NCI-H446 (cell line): ENCODE measurements around the gene STK38L.
A peak's percentile ranks its signal among the peaks of the same experiment; 100 is the strongest.
"Not testable (repeated sequence)": the region's sequence is repeated elsewhere in the genome, so short reads cannot be mapped to it uniquely, and the experiment has no call there.

Experiments used
- DNase-seq, 2 experiments: peaks; one replicate each; lab custom pipeline; 2025; lab: John Stamatoyannopoulos, UW

The STK38L gene

DNA sequence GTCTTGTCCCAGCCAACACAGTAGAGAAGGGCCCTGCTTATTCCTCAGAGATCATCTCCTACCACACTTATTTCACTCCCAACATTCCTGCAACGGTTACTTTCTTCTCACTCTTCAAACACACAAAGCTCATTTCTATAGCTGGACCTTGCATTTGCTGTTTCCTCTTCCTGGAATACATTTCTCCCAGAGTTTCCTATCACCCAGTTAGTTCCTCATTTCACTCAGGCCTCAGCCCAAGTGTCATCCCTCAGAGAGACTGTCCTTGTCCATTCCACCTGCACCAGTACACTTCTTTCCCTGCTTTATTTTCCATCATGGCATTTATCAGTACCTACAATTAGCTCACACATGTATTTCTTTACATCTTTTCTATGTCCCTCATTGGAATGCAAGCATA lies 14.7 kb upstream of the STK38L start:
- DNase-seq: no peak

DNA sequence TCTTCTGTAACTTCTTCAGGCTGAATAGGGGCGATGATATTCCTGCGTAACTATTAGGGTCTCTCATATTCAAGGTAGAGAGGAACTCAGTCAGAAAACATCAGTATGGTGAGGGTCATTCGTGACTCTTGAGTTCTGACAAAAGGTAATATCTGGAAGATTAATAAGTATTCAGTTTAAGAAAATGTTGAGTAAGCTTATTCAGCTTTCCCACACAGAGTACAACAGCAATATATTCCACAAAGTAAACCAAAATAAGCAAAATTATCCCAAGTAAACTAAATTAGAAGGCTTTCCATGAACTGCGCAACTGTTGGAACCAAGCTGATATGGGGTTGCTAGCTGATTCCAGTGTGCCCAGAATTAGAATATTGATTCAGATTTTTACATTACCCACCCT lies 12.7 kb upstream of the STK38L start:
- DNase-seq: not testable (repeated sequence)

DNA sequence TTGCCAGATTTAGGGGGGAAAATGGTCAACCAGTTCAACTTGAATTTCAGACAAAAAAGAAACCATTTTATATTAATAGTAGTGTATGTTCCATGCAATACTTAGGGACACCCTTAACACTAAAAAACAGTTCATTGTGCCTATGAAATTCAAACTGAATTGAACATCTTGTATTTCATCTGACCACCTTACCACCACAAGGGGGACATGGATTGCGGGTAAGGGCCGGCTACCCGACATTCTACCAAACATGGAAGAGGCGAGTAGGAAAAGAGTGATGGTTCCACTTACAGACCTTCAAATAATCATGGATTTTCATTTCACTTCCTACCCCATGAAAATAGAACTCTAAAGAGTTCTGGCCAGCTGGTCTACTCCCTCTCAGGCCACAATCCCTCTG lies 10.3 kb upstream of the STK38L start:
- DNase-seq: no peak

DNA sequence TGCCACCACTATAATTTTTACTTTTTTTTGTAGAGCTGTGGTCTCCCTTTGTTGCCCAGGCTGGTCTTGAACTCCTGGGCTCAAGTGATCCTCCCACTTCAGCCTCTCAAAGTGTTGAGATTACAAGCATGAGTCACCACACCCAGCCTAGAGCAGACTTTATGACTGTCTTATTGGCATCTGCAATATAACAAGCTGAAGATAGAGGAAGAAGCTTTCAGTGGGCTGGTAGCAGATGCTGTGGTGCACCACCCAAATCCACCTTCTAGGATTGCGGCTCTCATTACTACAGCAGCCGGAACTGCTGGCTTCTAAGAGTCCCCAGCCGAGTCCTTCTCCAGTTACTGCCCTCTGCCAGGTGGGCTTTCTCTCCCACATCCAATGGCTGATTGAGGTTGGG lies 7.6 kb upstream of the STK38L start:
- DNase-seq: no peak

DNA sequence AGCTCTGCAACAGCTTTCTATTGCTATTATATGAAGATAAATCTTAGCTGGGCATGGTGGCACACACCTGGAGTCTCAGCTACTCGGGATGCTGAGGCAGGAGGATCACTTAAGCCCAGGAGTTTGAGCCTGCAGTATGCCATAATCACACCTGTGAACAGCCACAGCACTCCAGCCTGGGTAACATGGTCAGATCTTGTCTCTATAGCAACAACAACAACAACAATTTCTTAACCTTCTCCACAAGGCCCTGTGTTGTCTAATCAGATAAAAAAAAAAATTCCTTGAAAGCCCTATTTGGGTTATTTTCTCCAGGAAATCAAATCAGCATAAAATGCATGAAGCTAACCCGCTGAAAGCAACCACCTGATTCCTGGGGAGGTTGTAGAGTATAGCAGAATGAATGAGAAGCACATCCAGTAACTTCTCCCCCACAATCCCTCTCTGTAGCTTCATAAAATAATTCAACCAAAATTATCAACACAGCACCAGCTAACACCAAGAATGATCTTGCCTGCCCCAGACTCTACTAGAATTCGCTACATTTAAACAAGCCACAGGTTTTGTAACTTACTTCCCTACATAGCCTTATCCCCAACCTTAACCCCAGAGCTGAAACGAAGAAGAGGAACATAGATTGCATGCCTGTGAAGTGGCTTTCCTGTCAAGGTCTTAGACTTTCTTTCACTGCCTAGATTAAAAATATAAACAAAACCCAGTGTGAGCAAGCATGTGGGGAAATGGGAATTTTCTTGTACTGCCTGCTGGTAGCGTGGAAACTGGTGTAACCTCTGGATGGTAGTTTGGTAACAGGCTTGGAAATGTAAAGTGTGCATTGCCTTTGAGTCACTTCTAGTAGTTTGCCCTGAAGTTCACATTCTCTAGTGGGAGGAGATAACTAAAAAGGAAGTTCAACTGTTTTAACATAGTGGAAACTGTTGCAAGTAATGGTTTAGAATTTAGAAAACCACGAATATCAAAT lies 6.0 kb upstream of the STK38L start:
- DNase-seq: no peak

DNA sequence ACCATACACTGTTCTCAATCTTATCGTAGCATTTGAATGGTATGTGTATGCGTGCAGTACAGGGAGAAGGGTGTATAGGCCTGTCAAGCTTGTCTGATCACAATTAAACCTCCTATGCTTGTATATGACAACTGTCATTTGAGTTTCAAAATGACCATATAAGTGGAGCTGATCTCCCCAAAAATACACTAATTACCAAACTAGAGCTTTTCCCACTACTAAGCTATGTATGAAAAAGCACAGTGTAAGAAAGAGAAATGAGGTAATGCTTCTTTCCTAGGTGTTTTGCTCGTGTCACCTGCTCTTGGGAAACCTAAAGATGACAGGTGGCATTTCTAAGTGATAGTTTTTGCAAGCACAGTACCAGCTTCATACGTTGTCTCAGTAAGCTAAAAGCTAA lies 1.1 kb upstream of the STK38L start:
- no peak for DNase-seq

DNA sequence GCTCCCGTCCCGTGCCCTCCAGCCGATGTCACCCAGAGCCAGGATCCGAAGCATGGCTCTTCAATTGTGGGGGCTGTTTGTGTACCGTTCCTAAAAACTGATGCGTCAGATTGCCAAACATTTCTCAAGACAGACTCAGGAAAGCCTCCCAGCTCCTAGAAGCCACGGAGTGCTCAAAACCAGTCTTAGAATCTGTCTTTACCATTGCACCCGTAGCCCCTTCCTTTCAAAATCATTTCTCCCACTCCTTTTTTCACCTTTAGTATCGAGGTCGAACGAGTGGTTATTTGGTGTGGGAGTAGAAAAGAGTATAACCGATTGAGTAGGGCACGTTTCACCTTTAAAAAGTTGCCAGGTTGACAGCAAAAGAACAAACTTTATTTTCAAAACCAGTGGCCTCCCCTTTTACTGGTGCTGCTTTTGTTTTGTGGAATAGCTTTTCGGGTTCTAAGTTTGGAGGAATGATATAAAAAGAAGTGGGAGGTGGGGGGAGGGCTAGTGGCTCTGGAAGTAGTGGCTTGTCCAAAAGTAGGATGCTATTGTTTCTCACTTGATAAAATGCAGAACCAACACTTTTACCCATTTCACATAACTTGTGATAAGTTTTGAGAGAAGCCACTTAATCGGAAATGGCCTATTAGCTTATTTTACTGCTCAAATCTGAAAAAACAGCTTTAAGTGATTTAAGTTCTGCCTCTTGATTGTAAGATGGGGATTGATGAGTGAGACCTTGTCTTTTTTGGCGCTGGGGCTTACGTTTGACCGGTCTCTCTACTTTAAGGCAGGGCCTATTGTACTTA lies 803 bp downstream of the STK38L start:
- no peak for DNase-seq

DNA sequence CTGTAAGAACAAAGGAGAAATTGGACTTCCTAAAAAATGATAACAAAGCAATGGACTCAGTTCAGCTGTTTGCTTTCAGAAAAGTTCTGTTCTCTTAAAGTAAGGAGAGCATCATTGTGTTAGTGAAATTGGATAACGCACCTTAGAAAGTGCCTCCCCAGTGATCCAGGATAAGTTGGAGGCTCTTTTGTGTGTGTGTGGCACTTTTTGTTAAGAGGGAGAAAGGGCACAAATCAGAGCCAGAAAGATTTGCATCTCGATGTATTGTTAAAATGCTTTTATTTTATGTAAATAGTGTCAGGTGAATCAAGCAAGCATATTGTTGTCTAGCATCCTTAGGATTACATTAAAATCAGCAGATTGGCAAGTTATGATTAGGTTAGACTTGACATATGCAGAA lies 2.1 kb downstream of the STK38L start:
- DNase-seq: no peak

- no peak for DNase-seq
Measured at GRCh38 chr12:27246774-27247173, 2.7 kb downstream of the STK38L start.

DNA sequence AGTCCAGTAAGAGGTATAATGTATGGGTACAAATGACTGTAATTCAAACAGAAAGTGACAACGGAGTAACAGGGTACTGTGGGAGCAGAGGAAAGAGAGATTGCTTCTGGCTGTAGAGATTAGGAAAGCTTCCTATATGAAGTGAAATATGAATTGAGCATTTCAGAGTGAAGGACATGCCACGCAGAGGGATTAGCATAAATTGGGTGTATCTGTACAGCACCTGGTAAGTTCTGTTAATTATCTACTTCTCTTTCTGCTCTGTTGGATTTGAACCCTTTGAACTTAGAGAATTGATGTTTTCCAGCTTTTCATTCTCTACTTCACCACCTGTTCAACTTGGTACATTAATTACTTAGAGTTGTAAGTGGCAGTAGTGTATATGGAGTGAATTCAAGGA lies 8.8 kb downstream of the STK38L start:
- no peak for DNase-seq

GRCh38 chr12:27253347-27253746 lies 9.3 kb downstream of the STK38L start:
- no peak for DNase-seq

DNA sequence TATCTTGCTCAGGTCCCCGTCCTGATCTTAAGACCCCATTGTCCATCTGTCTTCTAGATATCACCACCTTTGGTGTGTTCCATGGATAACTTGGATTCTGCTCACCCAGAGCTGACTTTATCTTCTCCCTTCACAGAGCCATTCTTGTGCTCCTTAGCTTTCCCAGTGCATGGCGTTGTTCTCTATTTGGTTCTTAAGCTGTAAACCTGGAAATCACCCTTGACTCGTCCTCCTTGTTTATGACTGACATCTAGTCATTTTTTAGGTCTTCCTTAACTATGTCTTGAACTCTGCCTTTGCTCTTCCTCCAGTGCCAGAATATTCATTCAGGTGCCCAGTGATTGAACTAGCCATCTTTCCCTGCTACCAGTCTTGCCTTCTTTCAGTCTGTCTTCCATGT lies 11.7 kb downstream of the STK38L start:
- DNase-seq: no peak

- DNase-seq: no peak
Measured at GRCh38 chr12:27257104-27257843, 13.2 kb downstream of the STK38L start.

DNA sequence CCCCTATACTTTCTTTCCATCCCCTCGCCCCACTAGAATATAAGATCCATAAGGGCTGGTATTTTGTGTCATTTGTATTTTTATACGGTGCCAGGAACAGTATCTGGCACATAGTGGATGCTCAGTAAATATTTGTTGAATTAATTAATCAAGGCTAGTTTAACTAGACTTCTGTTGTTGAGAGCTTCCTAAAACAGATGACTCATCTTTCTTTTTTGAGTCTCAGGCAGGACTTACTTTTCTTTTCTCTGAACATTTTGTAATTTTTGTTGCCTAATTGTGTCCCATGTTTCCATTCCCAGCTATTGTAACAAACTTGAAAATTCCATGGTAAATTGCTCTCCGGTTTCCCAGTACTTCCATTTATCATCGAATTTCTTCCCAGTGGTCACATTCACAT lies 16.7 kb downstream of the STK38L start:
- DNase-seq: peak in 1 of 2 experiments; percentile 14

GRCh38 chr12:27261866-27262265 lies 17.8 kb downstream of the STK38L start:
- no peak for DNase-seq

GRCh38 chr12:27270148-27270547 lies 26.1 kb downstream of the STK38L start:
- no peak for DNase-seq

- DNase-seq: no peak
Measured at GRCh38 chr12:27271206-27271605, 27.1 kb downstream of the STK38L start.

DNA sequence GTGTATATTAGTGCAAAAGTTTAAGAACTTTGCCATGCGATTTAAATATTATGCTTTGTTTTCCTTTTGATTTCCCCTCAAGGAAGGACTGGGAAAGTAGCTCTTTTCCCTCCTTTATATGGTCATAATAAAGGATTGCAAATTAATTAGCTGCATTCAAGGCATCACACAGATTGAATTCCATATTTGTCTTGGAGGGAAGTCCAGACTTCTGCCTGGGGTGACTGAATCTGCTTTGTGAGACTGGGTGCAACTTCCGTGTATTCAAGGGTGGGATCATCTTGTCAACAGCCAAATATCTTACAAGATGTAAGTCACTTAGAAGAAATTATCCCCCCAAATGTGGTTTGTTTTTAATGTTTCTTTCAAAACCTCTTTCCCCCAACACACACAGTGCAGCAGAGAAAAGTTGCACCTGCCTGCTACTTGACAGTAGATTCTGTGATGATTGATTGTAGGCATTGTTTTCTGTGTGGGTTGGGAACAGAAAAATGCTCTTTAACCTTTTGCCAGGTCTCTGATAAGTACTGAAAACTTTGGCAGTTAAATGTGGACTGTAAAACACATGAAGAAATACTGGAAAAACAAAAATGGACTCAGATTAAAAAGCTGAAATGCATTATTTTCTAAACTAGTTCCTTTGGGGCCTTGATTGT lies 28.4 kb downstream of the STK38L start:
- no peak for DNase-seq

- no peak for DNase-seq
Measured at GRCh38 chr12:27273114-27273513, 29.0 kb downstream of the STK38L start.

- no peak for DNase-seq
Measured at GRCh38 chr12:27274706-27275105, 30.6 kb downstream of the STK38L start.

DNA sequence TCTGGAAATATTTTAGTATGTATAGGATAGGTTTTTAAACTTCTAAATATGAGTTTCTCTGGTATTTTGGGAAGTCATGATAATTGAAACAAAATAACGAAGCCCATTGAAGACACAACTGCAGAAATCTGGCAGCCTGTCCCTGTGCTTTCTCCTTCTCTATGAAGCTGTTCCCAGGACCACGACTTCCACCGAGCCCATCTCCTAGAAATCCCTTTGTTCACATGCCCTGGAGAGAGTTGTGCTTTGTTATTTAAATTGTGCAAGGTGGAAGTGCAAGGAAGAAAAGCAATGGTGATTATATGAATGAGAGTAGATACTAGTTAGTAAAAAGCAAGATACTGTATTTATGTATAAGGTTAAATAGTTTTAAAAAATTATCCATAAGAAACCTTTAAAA lies 32.2 kb downstream of the STK38L start:
- no peak for DNase-seq

- peak in 1 of 2 experiments; percentile 9 for DNase-seq
Measured at GRCh38 chr12:27277846-27278260, 33.8 kb downstream of the STK38L start.
